Liver (tissue), 3 donors: ENCODE results near the gene PIP5KL1.

Experiments used
- CTCF ChIP-seq: fragments of 150-350 bp; IDR thresholded peaks from 2 replicates; pipeline ENCODE4 v1.5.1; 2017; ENCODE audit warnings: improper control_type of control experiment, low read depth, low read length; ENCODE audit not compliant: missing input control
- GABPA ChIP-seq, 2 donors: IDR thresholded peaks in 1 of 2; conservative IDR thresholded peaks in 1 of 2; 2 replicates each; pipeline ENCODE4 v1.6.1; 2016; ENCODE audit warnings: antibody characterized with exemption in 2 of 2, mild to moderate bottlenecking in 1 of 2, moderate library complexity in 1 of 2
- MAX ChIP-seq: IDR thresholded peaks from 2 replicates; pipeline ENCODE4 v1.6.1; 2016; ENCODE audit warnings: antibody characterized with exemption
- RAD21 ChIP-seq, 2 donors: IDR thresholded peaks; 2 replicates each; pipeline ENCODE4 v1.6.1; 2016; ENCODE audit warnings: antibody characterized with exemption in 2 of 2, mild to moderate bottlenecking in 2 of 2
- REST ChIP-seq: IDR thresholded peaks from 2 replicates; pipeline ENCODE4 v1.6.1; 2016; ENCODE audit warnings: antibody characterized with exemption, mild to moderate bottlenecking
- TAF1 ChIP-seq: conservative IDR thresholded peaks from 2 replicates; pipeline ENCODE4 v1.6.1; 2016; ENCODE audit warnings: antibody characterized with exemption, mild to moderate bottlenecking
- YY1 ChIP-seq: IDR thresholded peaks from 2 replicates; pipeline ENCODE4 v1.6.1; 2016; ENCODE audit warnings: antibody characterized with exemption, mild to moderate bottlenecking
- ZBTB33 ChIP-seq: IDR thresholded peaks from 2 replicates; pipeline ENCODE4 v1.6.1; 2016; ENCODE audit warnings: antibody characterized with exemption
- donor health status: healthy.
- donor health status: healthy.

GRCh38 chr9:127926906-127927200, 3.7 kb downstream of the PIP5KL1 start:
- TF ChIP-seq ZBTB33 = no peak
- TF ChIP-seq CTCF = no peak
- no peak for TF ChIP-seq MAX
- TF ChIP-seq RAD21 (IDR thresholded peaks at IDR 0.05) = no peak
- no peak for TF ChIP-seq YY1
- TF ChIP-seq TAF1 = no peak
- no peak for TF ChIP-seq REST
- TF ChIP-seq GABPA (IDR thresholded peaks at IDR 0.05 in 1 of 2, conservative IDR thresholded peaks at IDR 0.05 in 1 of 2) = no peak
